T-helper 1 cell treated with Interleukin-12 subunit alpha and Interleukin-12 subunit beta and Interleukin-4 antibody, amounts not matched to agents 30 μg/mL and 1 μg/mL, for 36 hours (primary cell): ENCODE data around the gene NHSL2.
"Not testable (repeated sequence)": the region's sequence is repeated elsewhere in the genome, so short reads cannot be mapped to it uniquely, and the experiment has no call there.

Experiments used
- H3K27ac Mint-ChIP-seq: one replicate; pipeline ENCODE4 v1.8.0; 2021; ENCODE audit warnings: mild to moderate bottlenecking, mixed read lengths
- H3K27me3 Mint-ChIP-seq: one replicate; pipeline ENCODE4 v1.8.0; 2021; ENCODE audit warnings: low read depth, mixed read lengths
- H3K36me3 Mint-ChIP-seq: one replicate; pipeline ENCODE4 v1.8.0; 2021; ENCODE audit warnings: low read depth, mixed read lengths
- H3K4me1 Mint-ChIP-seq: one replicate; pipeline ENCODE4 v1.8.0; 2021; ENCODE audit warnings: low read depth, mixed read lengths
- H3K4me3 Mint-ChIP-seq: one replicate; pipeline ENCODE4 v1.8.0; 2021; ENCODE audit warnings: mild to moderate bottlenecking, moderate library complexity, mixed read lengths
- H3K9me3 Mint-ChIP-seq: one replicate; pipeline ENCODE4 v1.8.0; 2021; ENCODE audit warnings: mixed read lengths

The NHSL2 gene

GRCh38 chrX:72141372-72142004 is 230.8 kb downstream of the NHSL2 start:
- peaks cover 18% of the 10 kb centered on the region for H3K4me1 Mint-ChIP-seq
- peaks cover 5% of the 10 kb centered on the region for H3K36me3 Mint-ChIP-seq
- H3K9me3 Mint-ChIP-seq = no peaks in the 10 kb centered on the region
- H3K27ac Mint-ChIP-seq = peak overlapping the region; percentile 43
- peaks cover 30% of the 10 kb centered on the region for H3K27me3 Mint-ChIP-seq
- peak overlapping the region; percentile 74 for H3K4me3 Mint-ChIP-seq

GRCh38 chrX:72142094-72142793 is 231.6 kb downstream of the NHSL2 start:
- Mint-ChIP-seq H3K4me3 (no peak overlapping the region), H3K27ac (no peak overlapping the region), H3K27me3 (peaks cover 34% of the 10 kb centered on the region), H3K9me3 (no peaks in the 10 kb centered on the region), H3K36me3 (peaks cover 5% of the 10 kb centered on the region), H3K4me1 (peaks cover 18% of the 10 kb centered on the region)

DNA sequence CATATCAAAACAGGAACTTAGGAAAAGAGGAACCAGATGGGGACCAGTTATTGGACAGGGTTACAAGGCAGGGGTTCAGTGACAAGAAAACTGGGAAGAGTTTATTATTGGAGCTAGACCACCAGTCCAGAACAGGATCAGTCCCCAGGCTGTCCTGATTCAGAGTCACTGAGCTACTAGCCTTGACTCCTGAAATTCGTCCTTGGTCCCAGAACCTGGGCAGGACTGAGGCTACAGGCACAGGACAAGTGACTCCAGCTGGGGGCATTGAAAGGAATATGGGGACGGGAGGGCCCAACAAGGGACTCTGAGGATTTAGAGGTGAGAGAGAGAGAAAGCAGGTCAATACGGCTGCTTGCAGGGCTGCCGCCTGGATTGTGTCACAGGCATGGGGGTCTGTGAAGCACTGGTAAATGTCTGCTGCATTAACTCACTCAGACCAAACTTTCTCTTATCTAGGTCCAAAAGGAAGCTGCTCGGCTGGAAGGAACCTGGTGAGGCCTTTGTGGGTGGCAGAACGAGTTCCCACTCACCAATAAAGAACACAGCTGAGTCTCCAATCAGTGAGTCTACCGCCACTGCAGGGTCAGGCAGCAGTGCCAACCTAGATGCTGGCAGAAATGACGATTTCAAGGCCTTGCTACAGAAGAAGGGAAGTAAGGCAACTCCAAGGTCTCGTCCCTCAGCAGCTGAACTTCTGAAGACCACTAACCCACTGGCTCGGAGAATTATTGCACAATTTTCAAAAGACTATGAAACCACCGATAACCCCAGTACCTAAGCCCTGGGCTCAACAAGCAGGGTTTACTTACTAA is 232.4 kb downstream of the NHSL2 start:
- Mint-ChIP-seq H3K27me3 (peaks cover 41% of the 10 kb centered on the region), H3K9me3 (no peaks in the 10 kb centered on the region), H3K36me3 (peaks cover 5% of the 10 kb centered on the region), H3K4me1 (peaks cover 18% of the 10 kb centered on the region), H3K4me3 (no peak overlapping the region), H3K27ac (no peak overlapping the region)

DNA sequence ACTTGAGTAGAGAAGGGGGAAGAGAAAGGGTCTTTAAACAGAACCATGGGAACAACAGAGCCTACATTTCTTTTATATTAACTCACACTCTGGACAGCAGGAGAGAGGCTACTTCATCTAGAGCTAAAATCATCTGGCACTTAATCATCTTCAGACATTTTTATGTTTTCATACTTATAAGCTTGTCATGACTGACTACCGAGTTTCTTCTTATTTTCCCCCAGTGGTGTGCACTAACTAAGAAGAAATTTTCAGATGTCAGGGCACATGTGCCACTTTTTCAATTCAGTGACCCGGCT is 232.9 kb downstream of the NHSL2 start:
- H3K4me1 Mint-ChIP-seq = peaks cover 18% of the 10 kb centered on the region
- H3K4me3 Mint-ChIP-seq = no peak overlapping the region
- peaks cover 5% of the 10 kb centered on the region for H3K36me3 Mint-ChIP-seq
- peaks cover 44% of the 10 kb centered on the region for H3K27me3 Mint-ChIP-seq
- no peak overlapping the region for H3K27ac Mint-ChIP-seq
- no peaks in the 10 kb centered on the region for H3K9me3 Mint-ChIP-seq

GRCh38 chrX:72145181-72145580 is 234.5 kb downstream of the NHSL2 start:
- Mint-ChIP-seq H3K36me3 (peaks cover 5% of the 10 kb centered on the region), H3K27me3 (peaks cover 37% of the 10 kb centered on the region), H3K9me3 (no peaks in the 10 kb centered on the region), H3K4me1 (peaks cover 18% of the 10 kb centered on the region), H3K4me3 (no peak overlapping the region), H3K27ac (no peak overlapping the region)

DNA sequence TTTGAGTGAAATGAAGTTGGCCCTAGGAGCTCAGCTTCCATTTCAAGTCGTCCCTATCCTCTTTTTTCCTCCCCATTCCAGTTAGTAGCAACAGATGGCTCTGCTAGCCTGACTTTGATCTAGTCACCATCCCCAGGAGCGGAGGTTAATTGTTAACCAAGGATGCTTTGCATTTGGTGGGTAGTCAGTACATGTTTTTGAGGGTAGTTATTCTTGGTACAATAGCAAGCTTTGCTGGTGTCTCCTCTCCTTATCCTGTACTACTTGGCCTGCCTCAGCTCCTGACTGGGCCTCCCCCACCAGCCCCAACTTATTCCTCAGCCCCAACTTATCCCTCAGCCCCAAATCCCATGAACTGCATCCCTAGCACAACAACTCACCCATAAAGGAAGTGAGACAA is 235.9 kb downstream of the NHSL2 start:
- peaks cover 2% of the 10 kb centered on the region for H3K36me3 Mint-ChIP-seq
- peaks cover 12% of the 10 kb centered on the region for H3K4me1 Mint-ChIP-seq
- no peaks in the 10 kb centered on the region for H3K9me3 Mint-ChIP-seq
- peaks cover 30% of the 10 kb centered on the region for H3K27me3 Mint-ChIP-seq
- H3K27ac Mint-ChIP-seq = no peak overlapping the region
- no peak overlapping the region for H3K4me3 Mint-ChIP-seq

GRCh38 chrX:72158773-72159172 is 248.1 kb downstream of the NHSL2 start:
- Mint-ChIP-seq H3K36me3 (no peaks in the 10 kb centered on the region), H3K27ac (no peak overlapping the region), H3K4me1 (no peaks in the 10 kb centered on the region), H3K4me3 (no peak overlapping the region), H3K27me3 (peaks cover 6% of the 10 kb centered on the region), H3K9me3 (no peaks in the 10 kb centered on the region)

GRCh38 chrX:72159769-72160168 is 249.1 kb downstream of the NHSL2 start:
- Mint-ChIP-seq H3K27me3 (peaks cover 6% of the 10 kb centered on the region), H3K9me3 (no peaks in the 10 kb centered on the region), H3K4me1 (no peaks in the 10 kb centered on the region), H3K36me3 (no peaks in the 10 kb centered on the region), H3K27ac (no peak overlapping the region), H3K4me3 (no peak overlapping the region)

GRCh38 chrX:72165551-72165950 is 254.9 kb downstream of the NHSL2 start:
- Mint-ChIP-seq H3K4me1 (peaks cover 2% of the 10 kb centered on the region), H3K4me3 (no peak overlapping the region), H3K9me3 (no peaks in the 10 kb centered on the region), H3K36me3 (no peaks in the 10 kb centered on the region), H3K27me3 (peaks cover 10% of the 10 kb centered on the region), H3K27ac (no peak overlapping the region)

DNA sequence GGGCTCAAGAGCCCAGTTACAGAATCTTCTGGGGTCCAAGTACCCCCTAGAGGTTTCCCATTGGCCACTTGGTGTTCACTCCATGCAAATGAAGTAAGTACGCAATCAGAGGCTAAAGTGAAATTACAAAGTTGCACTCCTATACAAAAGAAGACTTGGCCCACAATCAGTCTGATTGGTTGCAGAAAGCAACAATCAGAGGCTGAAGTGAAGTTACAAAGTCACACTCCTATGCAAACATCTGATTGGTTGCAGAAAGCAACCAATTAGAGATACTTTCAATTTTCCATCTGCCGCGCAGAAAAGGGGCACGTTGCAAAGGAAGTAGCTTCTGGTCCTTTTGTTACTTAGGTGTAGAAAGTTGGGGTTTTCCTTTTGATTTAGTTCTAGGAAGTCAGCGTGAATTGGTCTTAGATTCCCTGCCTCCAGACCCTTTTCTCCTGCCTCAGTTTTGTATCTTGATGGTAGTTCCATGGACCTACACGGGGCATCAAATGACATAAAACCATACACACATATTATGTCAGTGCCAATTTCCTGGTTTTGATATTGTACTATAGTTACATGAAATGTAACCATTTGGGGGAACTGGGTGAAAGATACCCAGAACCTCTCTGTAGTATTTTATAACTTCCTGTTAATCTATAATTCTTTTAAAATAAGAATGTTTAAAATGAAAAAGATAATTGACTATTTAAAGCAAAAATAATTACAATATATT is 258.5 kb downstream of the NHSL2 start:
- peaks cover 2% of the 10 kb centered on the region for H3K4me1 Mint-ChIP-seq
- H3K36me3 Mint-ChIP-seq = no peaks in the 10 kb centered on the region
- H3K27ac Mint-ChIP-seq = peak overlapping the region; percentile 89
- peaks cover 5% of the 10 kb centered on the region for H3K27me3 Mint-ChIP-seq
- H3K9me3 Mint-ChIP-seq = no peaks in the 10 kb centered on the region
- H3K4me3 Mint-ChIP-seq = peak overlapping the region; percentile 63

DNA sequence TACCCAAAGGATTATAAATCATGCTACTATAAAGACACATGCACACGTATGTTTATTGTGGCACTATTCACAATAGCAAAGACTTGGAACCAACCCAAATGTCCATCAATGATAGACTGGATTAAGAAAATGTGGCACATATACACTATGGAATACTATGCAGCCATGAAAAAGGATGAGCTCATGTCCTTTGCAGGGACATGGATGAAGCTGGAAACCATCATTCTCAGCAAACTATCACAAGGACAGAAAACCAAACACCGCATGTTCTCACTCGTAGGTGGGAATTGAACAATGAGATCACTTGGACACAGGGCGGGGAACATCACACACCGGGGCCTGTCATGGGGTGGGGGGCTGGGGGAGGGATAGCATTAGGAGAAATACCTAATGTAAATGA is 265.6 kb downstream of the NHSL2 start:
- not testable (repeated sequence) for H3K36me3 Mint-ChIP-seq, H3K27me3 Mint-ChIP-seq, H3K4me3 Mint-ChIP-seq, H3K27ac Mint-ChIP-seq, H3K9me3 Mint-ChIP-seq, H3K4me1 Mint-ChIP-seq

DNA sequence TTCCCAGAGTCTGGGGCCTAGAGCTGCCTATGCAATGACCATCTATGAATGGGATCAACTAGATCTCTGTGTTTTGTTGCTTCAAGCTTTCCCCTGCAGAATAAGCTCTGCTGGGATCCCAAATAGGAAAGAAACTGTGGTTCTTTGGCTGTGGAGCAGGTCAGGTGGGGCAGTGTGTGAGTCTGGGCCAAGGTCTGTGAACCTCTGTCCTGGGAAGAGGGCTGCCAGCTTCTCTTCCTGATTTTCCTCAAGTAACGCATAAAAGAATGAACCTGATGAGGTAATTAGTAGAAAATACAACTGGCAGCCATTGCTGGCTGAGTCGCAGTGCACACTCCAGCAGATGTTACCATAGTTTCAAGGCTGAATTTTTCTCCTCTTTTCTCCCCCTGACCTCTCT is 266.3 kb downstream of the NHSL2 start:
- Mint-ChIP-seq H3K9me3 (no peaks in the 10 kb centered on the region), H3K4me3 (no peak overlapping the region), H3K4me1 (no peaks in the 10 kb centered on the region), H3K36me3 (no peaks in the 10 kb centered on the region), H3K27me3 (no peaks in the 10 kb centered on the region), H3K27ac (no peak overlapping the region)

- no peak overlapping the region for H3K27ac Mint-ChIP-seq
- H3K4me1 Mint-ChIP-seq = peaks cover 3% of the 10 kb centered on the region
- H3K27me3 Mint-ChIP-seq = no peaks in the 10 kb centered on the region
- no peak overlapping the region for H3K4me3 Mint-ChIP-seq
- no peaks in the 10 kb centered on the region for H3K9me3 Mint-ChIP-seq
- peaks cover 4% of the 10 kb centered on the region for H3K36me3 Mint-ChIP-seq
Observed at GRCh38 chrX:72180539-72180938, 269.9 kb downstream of the NHSL2 start.

DNA sequence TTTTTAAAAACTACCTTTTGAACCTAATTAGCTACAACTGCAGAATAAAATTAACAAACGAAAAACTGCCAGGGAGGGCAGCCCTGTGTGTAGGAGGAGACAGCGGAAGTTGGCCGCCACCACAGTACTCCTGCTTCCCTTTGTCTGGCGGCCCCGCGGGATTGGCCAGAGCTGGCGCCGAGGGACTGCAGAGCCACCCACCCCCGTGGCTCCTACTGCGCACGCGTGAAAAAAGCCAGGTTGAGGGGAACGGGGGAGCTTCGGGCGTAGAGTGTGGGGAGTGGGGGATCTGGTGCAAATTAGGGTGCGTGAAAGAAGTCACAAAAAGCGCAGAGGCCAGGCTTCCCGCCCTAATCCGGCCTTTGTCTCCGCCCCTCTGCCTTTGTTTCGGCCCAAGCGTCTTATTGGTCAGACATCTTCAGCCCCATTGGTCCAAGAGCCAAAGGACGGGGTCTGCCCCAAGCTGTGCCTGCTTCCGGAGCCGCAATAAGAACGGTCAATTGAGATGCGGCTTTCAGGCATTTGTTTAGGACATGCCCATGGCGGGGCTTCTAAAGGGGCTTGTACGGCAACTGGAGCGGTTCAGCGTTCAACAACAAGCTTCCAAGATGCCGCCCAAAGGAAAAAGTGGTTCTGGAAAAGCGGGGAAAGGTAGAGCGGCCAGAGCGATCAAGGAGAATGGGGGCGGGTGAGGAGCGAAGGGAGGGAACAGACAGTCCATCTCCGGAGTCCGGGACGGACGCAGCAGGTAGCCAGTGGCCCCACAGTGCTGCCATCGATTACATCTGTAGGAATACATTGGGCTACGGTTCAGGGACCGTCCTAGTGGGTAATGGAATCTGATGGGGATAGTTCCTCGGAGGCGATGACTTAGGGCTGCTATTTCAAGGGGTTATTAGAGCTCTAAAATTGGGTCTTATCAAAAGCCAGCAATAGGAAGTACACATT is 270.8 kb downstream of the NHSL2 start, which contains the start of gene PIN4:
Gene PIN4, plus strand, starts transcription at position 580 of the 948 bp plus-strand sequence. Its CDS starts 29 bp downstream, at position 609.
- Mint-ChIP-seq H3K27ac (no peak within 1 kb of the TSS), H3K4me1 (peaks cover 3% of the 10 kb centered on the region), H3K4me3 (no peak within 1 kb of the TSS), H3K36me3 (peaks cover 7% of the 10 kb centered on the region), H3K9me3 (no peaks in the 10 kb centered on the region), H3K27me3 (no peaks in the 10 kb centered on the region)
